HG03025 (cell line): ENCODE data around the gene PPP2R3B.
A peak's percentile ranks its signal among the peaks of the same experiment; 100 is the strongest.
"Not testable (repeated sequence)": the region's sequence is repeated elsewhere in the genome, so short reads cannot be mapped to it uniquely, and the experiment has no call there.

Experiments used
- ATAC-seq: cut with Tn5 transposase; IDR thresholded peaks from one replicate; pipeline ENCODE4 v1.9.1; 2021; ENCODE audit warnings: mild to moderate bottlenecking, moderate library complexity; ENCODE audit not compliant: unreplicated experiment, low FRiP score

PPP2R3B gene, protein sequence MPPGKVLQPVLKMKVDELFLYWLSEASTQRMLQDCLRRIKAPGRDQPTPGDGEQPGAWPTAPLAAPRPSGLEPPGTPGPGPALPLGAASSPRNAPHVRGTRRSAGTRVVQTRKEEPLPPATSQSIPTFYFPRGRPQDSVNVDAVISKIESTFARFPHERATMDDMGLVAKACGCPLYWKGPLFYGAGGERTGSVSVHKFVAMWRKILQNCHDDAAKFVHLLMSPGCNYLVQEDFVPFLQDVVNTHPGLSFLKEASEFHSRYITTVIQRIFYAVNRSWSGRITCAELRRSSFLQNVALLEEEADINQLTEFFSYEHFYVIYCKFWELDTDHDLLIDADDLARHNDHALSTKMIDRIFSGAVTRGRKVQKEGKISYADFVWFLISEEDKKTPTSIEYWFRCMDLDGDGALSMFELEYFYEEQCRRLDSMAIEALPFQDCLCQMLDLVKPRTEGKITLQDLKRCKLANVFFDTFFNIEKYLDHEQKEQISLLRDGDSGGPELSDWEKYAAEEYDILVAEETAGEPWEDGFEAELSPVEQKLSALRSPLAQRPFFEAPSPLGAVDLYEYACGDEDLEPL

DNA sequence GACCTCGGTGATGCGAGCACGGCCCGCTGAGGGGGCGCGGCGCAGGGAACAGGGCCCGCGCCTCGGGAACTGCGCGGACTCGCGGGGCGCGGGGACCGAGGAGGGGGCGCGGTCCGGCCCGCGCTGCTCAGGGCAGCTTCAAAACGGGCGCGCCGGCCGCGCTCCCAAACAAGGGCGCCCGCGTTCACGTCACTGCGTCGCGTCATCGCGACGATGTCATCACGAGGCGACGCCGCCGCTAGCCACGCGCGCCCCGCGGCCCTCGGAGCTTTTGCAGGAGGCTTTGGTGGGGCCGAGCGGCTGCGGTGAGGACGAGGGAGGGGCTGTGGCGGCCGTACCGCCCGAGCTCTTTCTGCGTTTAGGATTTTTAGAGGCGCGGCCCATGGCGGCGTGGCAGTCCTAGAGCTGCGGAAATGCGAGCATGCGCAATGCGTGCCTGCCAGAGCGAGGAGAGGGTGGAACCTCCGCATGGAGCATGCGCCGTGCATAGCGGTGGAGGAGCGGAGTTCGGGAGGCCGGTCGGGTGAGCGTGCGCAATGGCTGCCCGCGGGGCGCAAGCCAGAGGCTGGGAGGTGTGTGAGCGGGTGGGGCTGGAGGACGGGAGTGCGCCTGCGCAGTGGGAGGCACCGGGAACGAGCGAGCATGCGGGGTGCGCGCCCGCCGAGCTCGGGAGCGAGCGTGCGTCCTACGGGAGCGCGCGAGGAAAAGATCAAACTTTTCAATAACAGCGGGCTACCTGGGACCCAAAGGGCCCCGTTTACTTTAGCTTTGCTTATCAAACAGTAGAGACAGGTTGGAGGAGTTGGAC, at the start of gene PPP2R3B:
Gene PPP2R3B (minus strand): TSS at position 140 of the 808 bp plus-strand sequence. CDS start 216 bp downstream, outside the sequence.
- ATAC-seq: peak; percentile 94

DNA sequence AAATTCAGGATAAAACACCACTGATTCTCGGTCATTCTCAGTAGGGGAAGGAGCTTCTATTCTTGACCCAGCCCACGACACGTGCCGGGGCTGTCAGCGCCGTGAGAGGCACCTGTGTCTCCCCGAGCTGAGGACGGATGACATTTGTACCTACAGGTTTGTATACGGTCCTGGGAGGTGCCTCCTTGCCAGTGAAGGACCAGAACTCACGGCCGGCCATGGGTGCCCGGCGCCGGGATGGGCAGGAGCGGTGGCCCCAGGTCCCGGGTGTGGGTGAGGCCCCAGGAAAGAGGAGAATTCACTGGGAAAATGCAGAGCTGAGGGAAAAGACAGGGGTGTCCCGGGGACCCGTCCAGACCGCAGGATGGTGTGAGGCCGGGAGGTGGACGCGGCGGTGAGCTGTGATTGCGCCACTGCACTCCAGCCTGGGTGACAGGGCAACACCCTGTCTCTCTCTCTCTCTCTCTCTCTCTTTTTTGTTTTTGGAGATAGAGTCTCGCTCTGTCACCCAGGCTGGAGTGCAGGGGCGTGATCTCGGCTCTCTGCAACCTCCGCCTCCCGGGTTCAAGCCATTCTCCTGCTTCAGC, 48.9 kb upstream of the PPP2R3B start:
- ATAC-seq: no peak

DNA sequence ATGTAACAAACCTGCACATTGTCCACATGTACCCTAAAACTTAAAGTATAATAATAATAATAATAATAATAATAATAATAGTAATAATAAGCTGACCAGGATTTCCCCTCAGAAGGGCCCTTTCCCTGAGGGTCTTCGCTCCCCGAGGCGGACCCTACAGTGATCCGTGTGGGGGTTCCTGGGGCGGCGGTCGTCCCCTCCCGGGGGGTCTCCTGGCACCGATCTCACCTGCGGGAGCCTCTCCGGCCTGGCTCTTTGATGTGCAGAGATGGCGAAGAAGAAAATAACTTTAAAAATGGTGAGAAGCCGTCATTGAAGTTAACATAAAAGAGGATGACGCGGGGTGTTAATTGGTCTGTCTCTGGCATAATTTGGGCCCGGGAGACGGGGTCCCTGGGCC, 48.2 kb upstream of the PPP2R3B start:
- no peak for ATAC-seq

DNA sequence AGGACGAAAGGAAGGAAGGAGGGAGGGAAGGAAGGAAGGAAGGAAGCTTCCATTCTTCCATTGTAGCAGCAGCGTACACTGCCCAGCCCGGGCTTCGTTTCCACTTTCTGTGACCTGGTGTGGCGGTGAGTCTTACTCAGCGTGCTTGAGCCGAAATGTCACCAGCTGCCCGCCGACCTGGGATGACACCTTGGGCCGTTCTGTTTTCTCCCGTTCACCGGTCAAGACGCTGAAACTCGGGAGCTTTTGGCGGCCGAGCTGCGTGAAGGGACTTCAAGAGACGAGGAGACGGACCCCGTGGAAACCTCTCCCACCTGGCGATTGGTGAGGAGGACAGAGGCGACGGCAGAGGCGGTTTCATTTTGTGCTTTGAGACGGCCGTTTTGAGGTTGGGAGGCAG, 47.1 kb upstream of the PPP2R3B start:
- no peak for ATAC-seq

DNA sequence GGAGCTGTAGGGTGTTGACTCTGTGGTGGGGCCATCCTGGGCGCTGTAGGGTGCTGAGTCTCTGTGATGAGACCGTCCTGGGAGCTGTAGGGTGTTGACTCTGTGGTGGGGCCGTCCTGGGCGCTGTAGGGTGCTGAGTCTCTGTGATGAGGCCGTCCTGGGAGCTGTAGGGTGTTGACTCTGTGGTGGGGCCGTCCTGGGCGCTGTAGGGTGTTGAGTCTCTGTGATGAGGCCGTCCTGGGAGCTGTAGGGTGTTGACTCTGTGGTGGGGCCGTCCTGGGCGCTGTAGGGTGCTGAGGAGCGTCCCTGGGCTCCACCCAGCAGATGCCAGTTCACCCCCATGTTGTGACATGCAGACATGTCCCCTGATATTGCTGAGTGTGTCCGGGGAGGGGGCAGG, 46.0 kb upstream of the PPP2R3B start:
- not testable (repeated sequence) for ATAC-seq

DNA sequence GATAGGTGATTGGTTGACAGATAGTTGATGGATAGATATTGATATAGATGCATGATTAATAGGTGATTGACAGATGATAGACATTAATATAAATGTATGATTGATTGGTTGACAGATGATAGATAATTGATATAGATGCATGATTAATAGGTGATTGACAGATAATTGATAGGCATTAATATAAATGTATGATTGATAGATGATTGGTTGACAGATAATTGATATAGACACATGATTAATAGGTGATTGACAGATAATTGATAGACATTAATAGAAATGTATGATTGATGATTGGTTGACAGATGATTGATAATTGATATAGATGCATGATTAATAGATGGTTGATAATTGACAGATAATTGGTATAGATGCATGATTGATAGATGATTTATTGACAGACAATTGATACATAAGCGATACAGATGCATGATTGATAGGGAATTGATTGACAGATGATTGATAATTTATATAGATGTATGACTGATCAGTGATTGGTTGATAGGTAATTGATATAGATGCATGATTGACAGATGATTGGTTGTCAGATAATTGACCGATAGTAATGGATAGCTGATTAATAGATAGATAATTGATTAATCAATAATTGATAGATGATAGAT, 44.9 kb upstream of the PPP2R3B start:
- ATAC-seq: no peak

DNA sequence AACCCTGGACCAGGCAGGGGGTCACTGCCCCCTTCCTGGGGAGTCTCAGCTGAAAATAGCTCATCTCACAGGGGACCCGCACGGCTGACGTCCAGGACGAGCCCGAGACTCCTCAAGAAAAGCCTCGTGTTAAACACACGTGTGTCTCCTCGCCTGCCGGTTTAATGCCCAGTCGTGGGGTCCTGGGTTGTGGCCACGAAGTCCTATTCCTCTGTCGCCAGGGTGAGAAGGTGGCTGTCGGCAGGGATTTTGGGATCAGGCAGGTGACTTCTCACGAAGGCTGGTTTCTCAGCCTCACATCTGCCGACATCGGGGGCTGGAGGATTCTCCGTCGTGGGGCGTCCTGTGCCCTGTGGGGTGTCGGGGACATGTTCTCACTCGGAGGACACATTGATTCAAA, 44.3 kb upstream of the PPP2R3B start:
- no peak for ATAC-seq

DNA sequence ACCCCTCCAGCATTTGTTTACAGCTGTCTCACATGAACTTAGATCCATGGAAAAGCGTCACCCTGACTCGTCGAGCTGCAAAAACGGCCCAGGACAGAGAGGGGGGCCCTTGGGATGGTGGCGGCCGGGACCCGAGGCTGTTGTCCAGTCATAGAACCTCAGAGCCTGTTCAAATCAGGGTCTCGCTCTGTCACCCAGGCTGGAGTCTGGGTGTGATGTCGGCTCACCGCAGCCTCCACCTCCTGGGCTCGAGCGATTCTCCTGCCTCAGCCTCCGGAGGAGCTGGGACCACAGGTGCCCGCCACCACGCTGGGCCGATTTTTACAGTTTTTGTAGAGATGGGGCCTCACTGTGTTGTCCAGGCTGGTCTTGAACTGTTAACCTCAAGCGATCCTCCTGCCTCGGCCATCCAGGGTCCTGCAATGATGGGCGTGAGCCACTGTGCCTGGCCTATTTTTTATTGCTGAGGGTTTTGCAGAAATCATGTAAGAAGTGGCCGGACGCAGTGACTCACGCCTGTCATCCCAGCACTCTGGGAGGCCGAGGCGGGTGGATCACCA, 42.6 kb upstream of the PPP2R3B start:
- no peak for ATAC-seq

DNA sequence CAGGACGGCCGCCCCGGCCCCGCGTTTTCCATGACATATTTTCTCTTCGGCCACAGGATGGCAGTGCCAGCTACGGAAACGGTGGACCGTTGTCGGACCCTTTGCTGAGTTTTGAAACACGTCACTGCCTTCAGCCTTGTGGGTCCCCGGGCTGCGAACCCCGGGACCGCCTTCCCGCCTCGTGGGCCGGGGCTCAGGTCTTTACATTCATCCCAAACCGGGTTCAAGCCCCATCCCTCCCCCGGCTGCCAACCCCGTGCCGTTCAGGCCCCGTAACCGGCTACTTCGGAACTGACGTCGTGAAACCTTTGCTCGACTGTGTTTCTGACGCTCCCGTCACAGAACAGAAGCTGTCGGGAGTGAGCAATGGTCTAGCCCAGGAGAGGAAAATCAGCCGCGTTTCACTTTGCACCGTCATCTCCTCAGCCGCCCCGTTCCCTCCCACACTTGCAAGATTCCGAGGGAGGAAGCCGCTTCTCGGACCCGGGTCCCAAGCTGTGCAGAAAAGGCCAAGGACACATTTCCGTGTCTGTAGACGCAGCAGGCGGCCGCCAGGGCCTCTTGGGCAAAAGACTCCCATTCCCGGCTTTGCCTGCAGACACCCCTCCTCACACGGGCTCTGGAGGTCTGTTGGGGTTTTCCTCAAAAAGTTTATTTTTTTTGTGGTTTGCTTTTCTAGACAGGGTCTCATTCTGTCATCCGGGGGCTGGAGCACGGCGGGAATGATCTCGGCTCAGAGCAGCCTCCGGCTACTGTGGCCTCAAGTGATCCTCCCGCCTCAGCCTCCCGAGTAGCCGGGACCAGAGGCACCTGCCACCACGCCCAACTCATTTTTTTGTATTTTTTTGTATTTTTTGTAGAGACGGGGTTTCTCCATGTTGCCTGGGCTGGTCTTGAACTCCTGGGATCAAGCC, 41.4 kb upstream of the PPP2R3B start:
- ATAC-seq: no peak

DNA sequence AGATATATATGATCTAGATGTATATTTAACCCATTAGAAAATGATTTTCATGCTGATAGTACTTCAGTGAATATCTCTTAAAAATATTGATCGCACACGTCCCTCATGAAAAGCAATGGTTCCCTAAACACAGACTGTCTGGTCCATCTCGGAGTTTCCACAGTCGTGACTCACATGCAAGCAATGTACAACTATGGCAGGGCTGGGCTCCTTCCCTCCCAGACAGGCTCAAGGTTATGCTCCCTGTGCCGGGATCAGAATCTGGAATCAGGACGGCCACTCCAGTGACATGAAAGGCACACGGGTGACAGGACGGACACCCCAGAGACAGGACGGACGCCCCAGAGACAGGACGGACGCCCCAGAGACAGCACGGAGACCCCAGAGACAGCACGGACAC, 40.2 kb upstream of the PPP2R3B start:
- ATAC-seq: no peak

DNA sequence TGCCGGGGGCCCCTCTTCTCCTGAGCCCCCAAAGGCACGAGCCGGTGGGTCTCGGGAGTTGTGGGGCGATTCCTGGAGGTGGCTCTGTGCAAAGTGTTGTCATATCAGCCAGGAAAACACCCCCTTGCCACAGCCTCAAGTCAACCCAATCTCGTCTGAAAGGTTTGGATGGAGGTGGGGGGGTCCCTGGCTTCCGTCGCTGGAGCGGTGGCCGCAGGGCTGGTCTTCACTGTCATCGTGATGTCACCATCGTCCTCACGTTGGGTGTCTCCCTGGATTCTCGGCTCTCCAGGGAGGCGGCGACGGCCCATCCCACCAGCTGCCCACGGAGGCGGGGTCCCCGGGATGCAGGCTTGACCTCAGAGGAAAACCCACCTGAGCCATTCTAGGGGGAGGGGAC, 38.3 kb upstream of the PPP2R3B start:
- no peak for ATAC-seq

DNA sequence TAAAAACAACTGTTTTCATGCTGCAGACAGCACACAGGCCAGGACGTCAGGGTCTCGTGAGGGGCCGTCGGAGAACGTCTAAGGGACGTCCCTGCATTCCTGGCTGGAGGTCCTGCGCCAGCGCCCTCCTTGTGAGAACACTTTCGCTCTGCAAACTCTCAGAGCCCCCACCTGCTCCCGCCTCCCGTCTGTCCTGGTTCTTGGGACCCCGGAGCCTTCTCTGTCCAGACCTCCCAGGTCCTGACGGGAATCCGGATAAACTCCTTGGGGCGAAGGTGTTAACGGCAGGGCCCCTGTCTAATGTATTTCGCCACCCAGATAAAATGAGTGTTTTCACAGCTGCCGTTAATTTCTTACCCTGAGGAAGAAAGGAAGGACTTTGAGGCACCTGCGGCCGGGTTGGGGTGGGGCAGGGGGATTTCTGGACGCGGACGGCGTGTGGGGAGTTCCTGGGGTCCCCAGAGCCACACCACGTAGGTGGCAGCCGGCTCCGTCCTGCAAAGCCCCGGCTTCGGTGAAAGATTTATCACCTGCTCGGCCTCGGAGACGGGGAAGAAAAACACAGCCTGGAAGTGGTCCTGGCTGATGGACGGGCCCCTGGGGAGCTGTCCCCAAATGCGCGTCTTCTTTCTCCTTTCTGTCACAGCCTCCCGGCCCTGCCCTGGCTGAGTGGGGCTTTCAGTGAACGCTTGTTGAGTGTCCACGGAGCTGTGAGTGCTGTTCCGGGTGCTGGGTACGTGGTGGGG, 35.1 kb upstream of the PPP2R3B start:
- ATAC-seq: no peak

DNA sequence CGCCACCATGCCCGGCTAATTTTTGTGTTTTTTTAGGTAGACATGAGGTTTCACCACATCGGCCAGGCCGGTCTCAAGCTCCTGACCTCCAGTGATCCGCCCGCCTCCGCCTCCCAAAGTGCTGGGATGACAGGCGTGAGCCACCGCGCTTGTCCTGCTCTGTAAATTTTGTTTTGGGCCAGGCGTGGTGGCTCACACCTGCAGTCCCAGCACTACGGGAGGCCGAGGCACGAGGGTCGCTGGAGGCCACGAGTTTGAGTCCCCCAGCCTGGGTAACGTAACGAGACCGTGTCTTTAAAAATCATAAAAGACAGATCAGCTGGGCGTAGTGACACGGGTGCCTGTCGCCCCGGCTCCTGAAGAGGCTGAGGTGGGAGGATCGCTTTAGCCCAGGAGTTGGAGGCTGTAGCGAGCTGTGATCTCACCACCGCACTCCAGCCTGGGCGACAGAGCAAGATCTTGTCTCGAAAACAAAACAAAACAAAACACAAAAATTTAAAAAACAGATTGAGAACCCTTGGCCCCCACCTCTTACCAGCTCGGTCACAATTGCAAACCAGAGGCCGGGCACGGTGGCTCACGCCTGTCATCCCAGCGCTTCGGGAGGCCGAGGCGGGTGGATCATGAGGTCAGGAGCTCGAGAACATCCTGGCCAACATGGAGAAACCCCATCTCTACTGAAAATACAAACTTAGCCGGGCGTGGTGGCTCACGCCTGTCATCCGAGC, 34.0 kb upstream of the PPP2R3B start:
- no peak for ATAC-seq

DNA sequence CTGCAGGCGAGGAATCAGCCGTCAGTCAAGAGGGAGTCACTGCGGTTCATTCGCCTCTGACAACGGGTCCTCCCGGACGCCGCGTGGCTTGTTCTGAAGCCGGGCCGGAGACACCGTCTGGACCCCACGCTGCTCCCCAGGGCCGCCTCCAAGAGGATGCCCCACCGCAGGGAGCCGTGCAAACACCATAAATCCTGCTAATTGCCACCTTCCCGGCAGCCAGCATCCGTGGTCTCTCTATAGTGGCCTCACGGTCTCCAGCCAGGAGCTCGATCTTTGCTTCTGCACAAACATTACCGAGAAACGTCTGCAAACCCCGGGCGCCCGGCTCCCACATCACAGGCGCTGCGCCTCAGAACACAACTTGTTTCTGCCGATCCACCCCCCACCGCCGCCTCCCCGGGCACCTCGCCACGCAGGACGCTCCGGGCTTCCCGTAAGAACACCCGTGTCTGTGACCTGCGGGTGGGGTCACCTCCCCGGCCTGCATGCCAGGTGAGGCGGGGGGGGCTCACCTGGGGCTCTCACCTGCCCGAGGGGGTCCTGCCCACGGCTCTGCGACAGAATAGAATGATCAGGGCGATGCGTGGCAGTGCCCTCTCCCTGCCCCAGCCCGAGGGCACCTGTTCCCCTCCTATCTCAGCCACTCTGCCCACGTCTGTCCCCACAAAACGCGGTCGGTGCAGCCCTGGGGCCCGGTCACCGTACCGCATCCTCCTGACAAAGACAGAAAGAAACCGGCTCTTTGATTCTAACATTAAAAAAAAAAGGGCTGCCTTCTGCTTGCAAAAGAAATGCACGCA, 32.4 kb upstream of the PPP2R3B start:
- ATAC-seq: no peak

DNA sequence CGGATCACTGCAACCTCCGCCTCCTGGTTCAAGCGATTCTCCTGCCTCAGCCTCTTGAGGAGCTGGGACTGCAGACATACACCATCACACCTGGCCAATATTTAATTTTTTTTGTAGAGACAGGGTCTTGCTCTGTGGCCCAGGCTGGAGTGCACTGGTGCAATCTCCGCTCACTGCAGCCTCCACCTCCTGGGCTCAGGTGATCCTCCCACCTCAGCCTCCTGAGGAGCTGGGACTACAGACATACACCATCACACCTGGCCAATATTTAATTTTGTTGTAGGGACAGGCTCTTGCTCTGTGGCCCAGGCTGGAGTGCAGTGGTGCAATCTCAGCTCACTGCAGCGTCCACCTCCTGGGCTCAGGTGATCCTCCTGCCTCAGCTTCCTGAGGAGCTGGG, 28.8 kb upstream of the PPP2R3B start:
- ATAC-seq: not testable (repeated sequence)

DNA sequence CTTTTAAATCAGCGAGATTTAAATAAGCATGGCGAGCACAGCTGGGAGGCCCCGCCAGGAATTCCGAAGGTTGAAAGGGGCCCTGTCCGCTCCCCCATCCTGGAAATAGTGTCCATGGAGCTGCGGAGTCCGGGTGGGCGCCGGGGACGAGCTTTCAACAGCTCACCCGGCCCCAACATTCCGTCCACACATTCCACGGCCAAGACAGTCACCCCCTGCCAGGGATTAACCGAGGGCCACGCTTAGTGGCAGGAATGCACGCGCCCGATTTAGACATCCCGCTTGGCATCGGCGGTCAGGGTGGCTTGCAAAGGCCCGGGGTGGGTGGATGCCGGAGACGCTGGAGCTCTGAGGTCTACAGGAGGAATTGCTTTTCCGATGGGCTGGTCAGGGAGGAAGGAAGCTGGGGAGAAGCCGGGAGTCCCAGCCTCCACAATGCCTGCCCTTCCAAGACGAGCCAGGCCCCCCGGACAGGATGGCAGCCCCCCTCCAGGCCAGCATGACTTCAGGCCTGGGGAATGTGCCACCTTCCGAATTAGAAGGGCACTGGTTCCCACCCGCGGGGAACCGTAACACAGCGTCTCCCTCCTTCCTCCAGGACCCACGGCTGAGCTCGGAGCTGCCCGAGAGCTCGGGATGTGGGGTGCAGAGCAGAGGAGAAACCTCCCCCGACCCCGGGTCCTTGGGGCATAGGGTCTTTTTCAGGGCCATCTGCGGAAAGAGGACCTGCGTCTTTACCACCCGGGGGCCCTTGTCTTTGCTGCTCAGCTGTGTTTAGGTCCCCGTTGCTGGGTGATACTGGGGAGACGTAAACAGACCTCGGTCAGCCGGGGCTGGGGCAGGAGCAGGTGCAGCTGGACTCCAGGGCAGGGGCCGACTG, 26.9 kb upstream of the PPP2R3B start:
- ATAC-seq: no peak
